Measurements from ENCODE around the gene MED12. TPM values are rescaled to one million over a fixed set of nuclear protein-coding genes. Genes with fewer than 3 reads are reported as not detected.

MED12 gene
- total RNA-seq, 1 experiment from 2014 or later = 51.6 TPM

DNA sequence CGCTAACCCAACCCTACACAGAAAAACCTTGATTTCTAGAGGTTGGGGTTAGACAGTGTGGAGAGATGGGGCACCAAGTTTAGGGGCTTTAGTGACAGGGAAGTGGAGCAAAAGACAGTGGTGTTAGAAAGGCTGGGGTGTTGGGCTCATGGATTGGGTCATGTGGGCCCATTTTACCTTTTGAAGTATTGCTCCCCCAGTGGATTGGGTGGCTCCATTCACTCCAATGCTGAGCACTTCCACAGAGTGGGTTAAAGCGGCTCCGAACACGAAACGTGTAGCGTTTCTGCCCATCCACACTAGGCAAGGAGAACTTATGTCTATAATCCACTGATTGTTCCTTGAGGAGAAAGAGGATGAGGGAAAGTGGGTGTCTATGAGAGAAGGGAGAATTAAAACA lies 9.3 kb upstream of the MED12 start:
- H3K27ac ChIP-seq (ENCODE audit: low read depth, low read length, poor library complexity, severe bottlenecking) = no peak overlapping the region
- H3K36me3 ChIP-seq (ENCODE audit: insufficient read depth, low read length, poor library complexity, severe bottlenecking) = no peaks in the 10 kb centered on the region
- peaks cover 1% of the 10 kb centered on the region for H3K4me1 ChIP-seq (ENCODE audit: insufficient read depth, low read length, poor library complexity, severe bottlenecking)
- BruUV-seq (replicated peaks) = no TSS peak
- ChIA-PET CTCF (no interaction called here), POLR2A (ENCODE audit: low non-redundant PET) (no interaction called here)
- H3K9me3 ChIP-seq (ENCODE audit: low read depth, low read length, poor library complexity, severe bottlenecking) = no peaks in the 10 kb centered on the region
- DNase-seq (ENCODE audit: low spot score) = no peak
- no peaks in the 10 kb centered on the region for H3K27me3 ChIP-seq (replicated peaks; ENCODE audit: insufficient read depth, low read depth, low read length, poor library complexity)
- no peak overlapping the region for H3K4me3 ChIP-seq (ENCODE audit: low read depth, low read length, poor library complexity, severe bottlenecking)
- no peak for TF ChIP-seq EZH2 (IDR thresholded peaks at IDR 0.05; ENCODE audit: borderline replicate concordance, low read depth, low read length, poor library complexity, severe bottlenecking)
- TF ChIP-seq, protein P1, sequence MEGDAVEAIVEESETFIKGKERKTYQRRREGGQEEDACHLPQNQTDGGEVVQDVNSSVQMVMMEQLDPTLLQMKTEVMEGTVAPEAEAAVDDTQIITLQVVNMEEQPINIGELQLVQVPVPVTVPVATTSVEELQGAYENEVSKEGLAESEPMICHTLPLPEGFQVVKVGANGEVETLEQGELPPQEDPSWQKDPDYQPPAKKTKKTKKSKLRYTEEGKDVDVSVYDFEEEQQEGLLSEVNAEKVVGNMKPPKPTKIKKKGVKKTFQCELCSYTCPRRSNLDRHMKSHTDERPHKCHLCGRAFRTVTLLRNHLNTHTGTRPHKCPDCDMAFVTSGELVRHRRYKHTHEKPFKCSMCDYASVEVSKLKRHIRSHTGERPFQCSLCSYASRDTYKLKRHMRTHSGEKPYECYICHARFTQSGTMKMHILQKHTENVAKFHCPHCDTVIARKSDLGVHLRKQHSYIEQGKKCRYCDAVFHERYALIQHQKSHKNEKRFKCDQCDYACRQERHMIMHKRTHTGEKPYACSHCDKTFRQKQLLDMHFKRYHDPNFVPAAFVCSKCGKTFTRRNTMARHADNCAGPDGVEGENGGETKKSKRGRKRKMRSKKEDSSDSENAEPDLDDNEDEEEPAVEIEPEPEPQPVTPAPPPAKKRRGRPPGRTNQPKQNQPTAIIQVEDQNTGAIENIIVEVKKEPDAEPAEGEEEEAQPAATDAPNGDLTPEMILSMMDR (conservative IDR thresholded peaks at IDR 0.05; ENCODE audit: low read depth, low read length) = no peak
- intact Hi-C loops (cut with micrococcal nuclease; ENCODE audit: unreplicated experiment) = no loop called here

DNA sequence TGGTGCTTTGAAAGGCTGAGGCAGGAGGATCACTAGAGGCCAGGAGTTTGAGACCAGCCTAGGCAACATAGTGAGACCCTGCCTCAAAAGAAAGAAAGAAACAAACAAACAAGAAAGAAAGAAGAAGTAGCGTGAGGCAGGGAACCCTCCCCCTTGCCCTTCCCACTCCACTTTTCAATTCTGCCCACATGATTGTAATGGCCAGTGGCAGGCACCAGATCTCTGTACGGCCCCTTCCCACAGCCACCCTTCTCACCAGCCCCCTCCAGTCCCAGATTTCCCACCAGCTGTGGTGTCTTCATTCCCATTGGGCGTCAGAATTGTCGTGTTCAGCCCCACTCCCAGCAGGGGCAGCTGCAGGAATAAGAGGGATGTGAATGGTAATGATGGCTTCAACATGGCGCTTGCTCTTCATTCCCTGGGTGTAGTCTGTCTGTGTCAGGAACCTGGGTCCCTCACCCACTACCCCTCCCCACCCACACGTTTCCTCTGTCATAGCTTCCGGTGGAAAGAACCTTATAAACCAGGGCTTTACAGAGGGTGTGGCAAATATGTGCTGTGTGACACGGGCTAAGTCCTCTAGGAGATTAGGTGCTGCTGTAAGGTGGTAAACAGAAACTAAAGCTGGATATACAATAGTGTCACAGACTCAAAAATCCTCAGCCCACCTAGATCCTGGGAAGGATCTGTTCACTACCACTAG lies 7.1 kb upstream of the MED12 start, which contains the start of gene IL2RG:
Gene IL2RG (minus strand): TSS at position 437 of the 703 bp plus-strand sequence. CDS start 38 bp downstream, at position 399.
- Histone ChIP-seq H3K36me3 (ENCODE audit: insufficient read depth, low read length, poor library complexity, severe bottlenecking) (no peaks in the 10 kb centered on the region), H3K4me1 (ENCODE audit: insufficient read depth, low read length, poor library complexity, severe bottlenecking) (no peaks in the 10 kb centered on the region), H3K27me3 (replicated peaks; ENCODE audit: insufficient read depth, low read depth, low read length, poor library complexity) (no peaks in the 10 kb centered on the region), H3K9me3 (ENCODE audit: low read depth, low read length, poor library complexity, severe bottlenecking) (no peaks in the 10 kb centered on the region), H3K27ac (ENCODE audit: low read depth, low read length, poor library complexity, severe bottlenecking) (no peak within 1 kb of the TSS), H3K4me3 (ENCODE audit: low read depth, low read length, poor library complexity, severe bottlenecking) (no peak within 1 kb of the TSS)
- DNase-seq (ENCODE audit: low spot score) = no peak
- TF ChIP-seq EZH2 (IDR thresholded peaks at IDR 0.05; ENCODE audit: borderline replicate concordance, low read depth, low read length, poor library complexity, severe bottlenecking) = no peak
- TF ChIP-seq, protein P1 (conservative IDR thresholded peaks at IDR 0.05; ENCODE audit: low read depth, low read length) = no peak
- no TSS peak for BruUV-seq (replicated peaks)
- ChIA-PET CTCF (no interaction called here), POLR2A (ENCODE audit: low non-redundant PET) (no interaction called here)
- intact Hi-C loops (cut with micrococcal nuclease; ENCODE audit: unreplicated experiment) = no loop called here

DNA sequence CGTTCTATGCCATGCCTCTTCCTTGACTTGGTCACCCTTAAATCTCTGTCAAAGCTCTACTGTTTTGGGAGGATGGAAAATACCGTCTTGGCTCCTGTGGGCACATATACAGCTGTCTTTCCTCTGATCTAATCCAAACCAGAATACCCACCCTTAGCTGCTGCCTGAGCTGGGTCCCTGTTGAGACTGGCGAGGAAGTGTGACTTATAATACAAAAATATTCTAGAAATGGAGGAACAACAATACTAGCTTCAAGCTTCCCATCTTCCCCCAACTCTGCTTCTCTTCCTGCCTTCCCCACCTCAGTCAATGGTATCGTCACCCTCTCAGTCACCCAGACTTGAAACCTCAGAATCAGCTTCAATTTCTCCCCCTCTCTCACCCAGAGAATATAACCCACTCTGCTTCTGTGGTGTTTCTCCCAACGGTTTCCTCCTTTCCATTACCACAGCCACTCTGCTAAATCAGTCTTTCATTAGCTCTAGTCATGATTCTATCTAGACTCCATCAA lies 6.4 kb upstream of the MED12 start:
- Histone ChIP-seq H3K4me3 (ENCODE audit: low read depth, low read length, poor library complexity, severe bottlenecking) (no peak overlapping the region), H3K27me3 (replicated peaks; ENCODE audit: insufficient read depth, low read depth, low read length, poor library complexity) (no peaks in the 10 kb centered on the region), H3K4me1 (ENCODE audit: insufficient read depth, low read length, poor library complexity, severe bottlenecking) (no peaks in the 10 kb centered on the region), H3K9me3 (ENCODE audit: low read depth, low read length, poor library complexity, severe bottlenecking) (no peaks in the 10 kb centered on the region), H3K27ac (ENCODE audit: low read depth, low read length, poor library complexity, severe bottlenecking) (no peak overlapping the region), H3K36me3 (ENCODE audit: insufficient read depth, low read length, poor library complexity, severe bottlenecking) (no peaks in the 10 kb centered on the region)
- no TSS peak for BruUV-seq (replicated peaks)
- DNase-seq (ENCODE audit: low spot score) = no peak
- CTCF ChIA-PET = no interaction called here
- POLR2A ChIA-PET (ENCODE audit: low non-redundant PET) = no interaction called here
- no peak for TF ChIP-seq EZH2 (IDR thresholded peaks at IDR 0.05; ENCODE audit: borderline replicate concordance, low read depth, low read length, poor library complexity, severe bottlenecking)
- TF ChIP-seq, protein P1 (conservative IDR thresholded peaks at IDR 0.05; ENCODE audit: low read depth, low read length) = no peak
- intact Hi-C loops (cut with micrococcal nuclease; ENCODE audit: unreplicated experiment) = no loop called here

All from A673 (cell line).